ENCODE data around the gene DPT. TPM values are rescaled to one million over a fixed set of nuclear protein-coding genes. Genes with fewer than 3 reads are reported as not detected.

The DPT gene
- total and polyA plus RNA-seq, 2 of the 4 experiments (the other 2 are of a cell fraction): not detected

DNA sequence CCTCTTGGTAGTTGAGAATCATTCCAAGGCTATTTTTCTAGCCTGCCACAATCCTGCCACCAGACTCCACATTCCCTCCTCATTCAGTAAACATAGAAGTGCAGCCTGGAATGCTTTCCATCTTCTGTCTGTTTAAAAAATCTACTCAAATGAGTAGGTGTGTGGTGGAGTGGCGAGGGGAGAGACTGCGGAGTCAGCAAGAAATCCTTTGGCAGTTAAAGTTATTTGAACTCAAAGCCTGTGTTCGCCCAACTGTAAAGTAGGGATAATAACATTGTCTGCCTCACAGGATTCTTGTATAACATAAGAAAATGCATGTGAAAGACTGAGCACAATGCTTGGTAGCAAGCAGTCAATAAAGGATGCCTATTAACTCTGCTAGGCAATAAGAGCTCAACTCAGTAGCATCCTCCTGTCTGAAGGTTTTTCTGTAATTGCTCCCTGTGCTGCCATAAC lies 22.2 kb upstream of the DPT start:
- intact Hi-C loops (cut with micrococcal nuclease): no loop called here
- H3K56ac ChIP-seq (ENCODE audit: extremely low read depth, insufficient read depth, low read length): no peak overlapping the region
- CTCF ChIA-PET: no interaction called here

More for the DNA sequence above, 22.2 kb upstream of the DPT start:
- no peaks in the 10 kb centered on the region for H3K27me3 ChIP-seq (ENCODE audit: control insufficient read depth, insufficient read depth, low read length)
- H4K91ac ChIP-seq (ENCODE audit: insufficient read depth, low read depth, low read length): no peak overlapping the region
- dilution Hi-C loops (cut with HindIII; ENCODE audit: low sequenced_read_pairs, unreplicated experiment) (no loop called here), in situ Hi-C loops (cut with MboI; ENCODE audit: low sequenced_read_pairs) (no loop called here)
- H3K9me3 ChIP-seq (ENCODE audit: control insufficient read depth, insufficient read depth, low read length): no peaks in the 10 kb centered on the region
- no peaks in the 10 kb centered on the region for H4K20me1 ChIP-seq (ENCODE audit: insufficient read depth, low read length)
- no peak overlapping the region for H2BK5ac ChIP-seq (ENCODE audit: low read depth, low read length, poor library complexity, severe bottlenecking)
- DNase-seq: no peak
- no peak overlapping the region for H2BK15ac ChIP-seq (ENCODE audit: low read depth, low read length)
- no peak overlapping the region for H3K23ac ChIP-seq (ENCODE audit: low read depth, low read length)
- no peak overlapping the region for H3K4me3 ChIP-seq (ENCODE audit: insufficient read depth, low read depth, low read length)
- no peak overlapping the region for H4K8ac ChIP-seq (ENCODE audit: low read depth in 2 of 2, low read length in 2 of 2)
- no peak overlapping the region for H3K27ac ChIP-seq (ENCODE audit: insufficient read depth, low read length)
- no peaks in the 10 kb centered on the region for H3K79me1 ChIP-seq (ENCODE audit: low read depth in 1 of 2, low read length in 2 of 2)
- H3K14ac ChIP-seq (replicated peaks; ENCODE audit: low read depth, low read length): no peak overlapping the region
- no peak overlapping the region for H4K5ac ChIP-seq (ENCODE audit: low read depth, low read length)
- no peak overlapping the region for H3K4me2 ChIP-seq (ENCODE audit: low read depth, low read length)
- BruUV-seq (replicated peaks): no TSS peak
- no peak overlapping the region for H2AK5ac ChIP-seq (ENCODE audit: low read depth, low read length)
- POLR2A ChIA-PET (ENCODE audit: unreplicated experiment): no interaction called here
- no peak overlapping the region for H2AFZ ChIP-seq (replicated peaks; ENCODE audit: low read length, poor library complexity)
- no peak overlapping the region for H2AK9ac ChIP-seq (replicated peaks; ENCODE audit: low read depth, low read length, poor library complexity)
- 20% methylated on average over 1 of the region's 3 CpGs; no CpG with 5 or more reads in 1 of the 2 experiments for WGBS, 2 experiments (ENCODE audit: extremely low coverage in 2 of 2, insufficient read length in 1 of 2)
- no peaks in the 10 kb centered on the region for H3K9me1 ChIP-seq (ENCODE audit: insufficient read depth, low read length)
- no peak overlapping the region for H3K4ac ChIP-seq (ENCODE audit: low read depth, low read length)
- no peak overlapping the region for H2BK20ac ChIP-seq (ENCODE audit: low read depth, low read length)
- no peak overlapping the region for H3K9ac ChIP-seq (ENCODE audit: low read depth, low read length)
- no peaks in the 10 kb centered on the region for H3K4me1 ChIP-seq (ENCODE audit: control insufficient read depth, insufficient read depth, low read length)
- no peaks in the 10 kb centered on the region for H3K36me3 ChIP-seq (ENCODE audit: control insufficient read depth, insufficient read depth, low read length)
- no peak overlapping the region for H3K18ac ChIP-seq (ENCODE audit: low read depth, low read length)
- H2BK120ac ChIP-seq (ENCODE audit: low read depth, low read length): no peak overlapping the region
- TF ChIP-seq, protein P1, sequence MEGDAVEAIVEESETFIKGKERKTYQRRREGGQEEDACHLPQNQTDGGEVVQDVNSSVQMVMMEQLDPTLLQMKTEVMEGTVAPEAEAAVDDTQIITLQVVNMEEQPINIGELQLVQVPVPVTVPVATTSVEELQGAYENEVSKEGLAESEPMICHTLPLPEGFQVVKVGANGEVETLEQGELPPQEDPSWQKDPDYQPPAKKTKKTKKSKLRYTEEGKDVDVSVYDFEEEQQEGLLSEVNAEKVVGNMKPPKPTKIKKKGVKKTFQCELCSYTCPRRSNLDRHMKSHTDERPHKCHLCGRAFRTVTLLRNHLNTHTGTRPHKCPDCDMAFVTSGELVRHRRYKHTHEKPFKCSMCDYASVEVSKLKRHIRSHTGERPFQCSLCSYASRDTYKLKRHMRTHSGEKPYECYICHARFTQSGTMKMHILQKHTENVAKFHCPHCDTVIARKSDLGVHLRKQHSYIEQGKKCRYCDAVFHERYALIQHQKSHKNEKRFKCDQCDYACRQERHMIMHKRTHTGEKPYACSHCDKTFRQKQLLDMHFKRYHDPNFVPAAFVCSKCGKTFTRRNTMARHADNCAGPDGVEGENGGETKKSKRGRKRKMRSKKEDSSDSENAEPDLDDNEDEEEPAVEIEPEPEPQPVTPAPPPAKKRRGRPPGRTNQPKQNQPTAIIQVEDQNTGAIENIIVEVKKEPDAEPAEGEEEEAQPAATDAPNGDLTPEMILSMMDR (conservative IDR thresholded peaks at IDR 0.05; ENCODE audit: low read depth, low read length): no peak
- TF ChIP-seq NFE2L2 (IDR thresholded peaks at IDR 0.05; ENCODE audit: low read depth, low read length) (no peak), SMC3 (IDR thresholded peaks at IDR 0.05; ENCODE audit: low read depth, low read length) (no peak), RAD21 (IDR thresholded peaks at IDR 0.05; ENCODE audit: low read length) (no peak), MXI1 (IDR thresholded peaks at IDR 0.05; ENCODE audit: borderline replicate concordance, low read depth, low read length) (no peak), MAFK (IDR thresholded peaks at IDR 0.05; ENCODE audit: low read depth, low read length) (no peak), FOS (IDR thresholded peaks at IDR 0.05; ENCODE audit: low read depth, low read length) (no peak), POLR2A (IDR thresholded peaks at IDR 0.05; ENCODE audit: low read depth, low read length) (no peak), MAZ (IDR thresholded peaks at IDR 0.05; ENCODE audit: borderline replicate concordance, low read depth, low read length) (no peak), RFX5 (IDR thresholded peaks at IDR 0.05; ENCODE audit: low read depth, low read length) (no peak), CEBPB (IDR thresholded peaks at IDR 0.05; ENCODE audit: low read depth, low read length) (no peak), RCOR1 (IDR thresholded peaks at IDR 0.05; ENCODE audit: insufficient replicate concordance, low read length) (no peak), USF2 (IDR thresholded peaks at IDR 0.05; ENCODE audit: low read depth, low read length) (no peak), CHD1 (IDR thresholded peaks at IDR 0.05; ENCODE audit: low read depth, low read length) (no peak), BHLHE40 (IDR thresholded peaks at IDR 0.05; ENCODE audit: low read depth, low read length) (no peak)
- TF ChIP-seq, protein P2, sequence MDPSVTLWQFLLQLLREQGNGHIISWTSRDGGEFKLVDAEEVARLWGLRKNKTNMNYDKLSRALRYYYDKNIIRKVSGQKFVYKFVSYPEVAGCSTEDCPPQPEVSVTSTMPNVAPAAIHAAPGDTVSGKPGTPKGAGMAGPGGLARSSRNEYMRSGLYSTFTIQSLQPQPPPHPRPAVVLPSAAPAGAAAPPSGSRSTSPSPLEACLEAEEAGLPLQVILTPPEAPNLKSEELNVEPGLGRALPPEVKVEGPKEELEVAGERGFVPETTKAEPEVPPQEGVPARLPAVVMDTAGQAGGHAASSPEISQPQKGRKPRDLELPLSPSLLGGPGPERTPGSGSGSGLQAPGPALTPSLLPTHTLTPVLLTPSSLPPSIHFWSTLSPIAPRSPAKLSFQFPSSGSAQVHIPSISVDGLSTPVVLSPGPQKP (IDR thresholded peaks at IDR 0.05; ENCODE audit: borderline replicate concordance, low read depth, low read length): no peak
- ATAC-seq (ENCODE audit: low read depth): no peak
